Esophagus squamous epithelium (tissue), 5 donors: ENCODE measurements around the gene SLC17A2. TPM values are rescaled to one million over a fixed set of nuclear protein-coding genes. Genes with fewer than 3 reads are reported as not detected.
A peak's percentile ranks its signal among the peaks of the same experiment; 100 is the strongest.
"Not testable (repeated sequence)": the region's sequence is repeated elsewhere in the genome, so short reads cannot be mapped to it uniquely, and the experiment has no call there.

Source experiments
- DNase-seq: peaks from one replicate; lab custom pipeline; 2025; lab: John Stamatoyannopoulos, UW
- H3K27ac ChIP-seq, 4 donors: fragments of 200-600 bp; sonication (generic); one replicate each; pipeline ENCODE4 v1.5.1; 2016 to 2019; ENCODE audit warnings: mild to moderate bottlenecking in 1 of 4
- H3K27me3 ChIP-seq, 4 donors: fragments of 200-600 bp; sonication (generic); 1 replicate in 3 of 4; 2 replicates in 1 of 4; pipeline versions ENCODE4 v1.5.1 to v1.6.0; 2017 to 2021; ENCODE audit warnings: antibody characterized with exemption in 1 of 4
- H3K36me3 ChIP-seq, 3 donors: fragments of 200-600 bp; sonication (generic); one replicate each; pipeline ENCODE4 v1.5.1; 2016 to 2019
- H3K4me1 ChIP-seq, 3 donors: fragments of 200-600 bp; sonication (generic); one replicate each; pipeline ENCODE4 v1.5.1; 2017 to 2019
- H3K4me3 ChIP-seq, 4 donors: fragments of 200-600 bp; sonication (generic); 1 replicate in 3 of 4; 2 replicates in 1 of 4; pipeline ENCODE4 v1.5.1; 2016 to 2019; ENCODE audit warnings: mild to moderate bottlenecking in 2 of 4, moderate library complexity in 1 of 4
- H3K9me3 ChIP-seq, 3 donors: fragments of 200-600 bp; sonication (generic); one replicate each; pipeline ENCODE4 v1.5.1; 2016 to 2019
- POLR2A ChIP-seq, 4 donors: fragments of 450-650 bp; IDR thresholded peaks; one replicate each; pipeline ENCODE4 v1.6.1; 2017; ENCODE audit warnings: antibody characterized with exemption in 4 of 4, mild to moderate bottlenecking in 4 of 4, moderate library complexity in 3 of 4
- WGBS, 2 donors: methylation state at CpG; one replicate each; pipeline ENCODE4 v1.1.5; 2018; 5-methylcytosine and 5-hydroxymethylcytosine counted together
- intact Hi-C: fragments of 100-400 bp; cut with DNase I; formaldehyde crosslinking; loops from one replicate; pipeline ENCODE4 v1.15.0; 2022
- total RNA-seq, 4 donors: library from RNA; depleted of rRNA; stranded (reverse); fragments of >200 nt; gene quantifications; one replicate each; pipeline ENCODE4 v1.1.0, GENCODE V29; 2016
- TF ChIP-seq, protein P1 (sequence below), 6 experiments: fragments of 450-650 bp in 4 of 6; fragments of 200-600 bp in 2 of 6; sonication (generic) in 2 of 6; IDR thresholded peaks; one replicate each; pipeline ENCODE4 v1.5.1; 2016 to 2019; ENCODE audit warnings: antibody characterized with exemption in 6 of 6, mild to moderate bottlenecking in 4 of 6, moderate library complexity in 4 of 6
- donor health status: DM: yes; HTN: yes; CAD: no.

The SLC17A2 gene
- total RNA-seq, 4 donors from 2014 or later: not detected

DNA sequence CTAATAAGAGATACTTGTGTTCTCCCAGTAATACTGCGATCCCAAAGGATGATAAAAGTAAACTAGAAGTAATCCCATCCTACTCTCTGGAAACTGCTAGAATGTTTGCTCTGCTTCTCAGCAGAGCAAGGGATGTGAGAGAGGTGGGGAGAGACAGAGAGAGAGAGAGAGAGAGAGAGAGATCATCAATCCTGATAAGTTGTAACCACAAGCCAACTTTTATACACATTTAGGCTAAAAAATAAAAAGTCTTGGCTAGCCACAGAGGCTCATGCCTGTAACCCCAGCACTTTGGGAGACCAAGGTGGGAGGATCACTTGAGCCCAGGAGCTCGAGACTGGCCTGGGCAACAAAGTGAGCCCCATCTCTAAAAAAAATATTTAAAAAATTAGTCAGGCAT is 16.1 kb upstream of the SLC17A2 start:
- no peaks in the 10 kb centered on the region for H3K4me1 ChIP-seq
- H3K9me3 ChIP-seq: no peaks in the 10 kb centered on the region
- H3K36me3 ChIP-seq: no peaks in the 10 kb centered on the region
- TF ChIP-seq POLR2A (IDR thresholded peaks at IDR 0.05): no peak
- TF ChIP-seq, protein P1, sequence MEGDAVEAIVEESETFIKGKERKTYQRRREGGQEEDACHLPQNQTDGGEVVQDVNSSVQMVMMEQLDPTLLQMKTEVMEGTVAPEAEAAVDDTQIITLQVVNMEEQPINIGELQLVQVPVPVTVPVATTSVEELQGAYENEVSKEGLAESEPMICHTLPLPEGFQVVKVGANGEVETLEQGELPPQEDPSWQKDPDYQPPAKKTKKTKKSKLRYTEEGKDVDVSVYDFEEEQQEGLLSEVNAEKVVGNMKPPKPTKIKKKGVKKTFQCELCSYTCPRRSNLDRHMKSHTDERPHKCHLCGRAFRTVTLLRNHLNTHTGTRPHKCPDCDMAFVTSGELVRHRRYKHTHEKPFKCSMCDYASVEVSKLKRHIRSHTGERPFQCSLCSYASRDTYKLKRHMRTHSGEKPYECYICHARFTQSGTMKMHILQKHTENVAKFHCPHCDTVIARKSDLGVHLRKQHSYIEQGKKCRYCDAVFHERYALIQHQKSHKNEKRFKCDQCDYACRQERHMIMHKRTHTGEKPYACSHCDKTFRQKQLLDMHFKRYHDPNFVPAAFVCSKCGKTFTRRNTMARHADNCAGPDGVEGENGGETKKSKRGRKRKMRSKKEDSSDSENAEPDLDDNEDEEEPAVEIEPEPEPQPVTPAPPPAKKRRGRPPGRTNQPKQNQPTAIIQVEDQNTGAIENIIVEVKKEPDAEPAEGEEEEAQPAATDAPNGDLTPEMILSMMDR (IDR thresholded peaks at IDR 0.05): no peak
- H3K4me3 ChIP-seq: no peak overlapping the region
- DNase-seq: no peak
- WGBS, 2 donors: 79 to 83% methylated on average over 2 of the region's 2 CpGs
- intact Hi-C loops: no loop called here
- H3K27ac ChIP-seq: no peak overlapping the region
- H3K27me3 ChIP-seq: no peaks in the 10 kb centered on the region

- DNase-seq, H3K4me1 ChIP-seq, intact Hi-C loops, H3K36me3 ChIP-seq, H3K9me3 ChIP-seq, H3K27ac ChIP-seq, H3K4me3 ChIP-seq, H3K27me3 ChIP-seq: not testable (repeated sequence)
- WGBS, 2 donors: 82 to 93% methylated on average over 3 of the region's 3 CpGs
Measured at GRCh38 chr6:25945738-25946137, 15.2 kb upstream of the SLC17A2 start.

DNA sequence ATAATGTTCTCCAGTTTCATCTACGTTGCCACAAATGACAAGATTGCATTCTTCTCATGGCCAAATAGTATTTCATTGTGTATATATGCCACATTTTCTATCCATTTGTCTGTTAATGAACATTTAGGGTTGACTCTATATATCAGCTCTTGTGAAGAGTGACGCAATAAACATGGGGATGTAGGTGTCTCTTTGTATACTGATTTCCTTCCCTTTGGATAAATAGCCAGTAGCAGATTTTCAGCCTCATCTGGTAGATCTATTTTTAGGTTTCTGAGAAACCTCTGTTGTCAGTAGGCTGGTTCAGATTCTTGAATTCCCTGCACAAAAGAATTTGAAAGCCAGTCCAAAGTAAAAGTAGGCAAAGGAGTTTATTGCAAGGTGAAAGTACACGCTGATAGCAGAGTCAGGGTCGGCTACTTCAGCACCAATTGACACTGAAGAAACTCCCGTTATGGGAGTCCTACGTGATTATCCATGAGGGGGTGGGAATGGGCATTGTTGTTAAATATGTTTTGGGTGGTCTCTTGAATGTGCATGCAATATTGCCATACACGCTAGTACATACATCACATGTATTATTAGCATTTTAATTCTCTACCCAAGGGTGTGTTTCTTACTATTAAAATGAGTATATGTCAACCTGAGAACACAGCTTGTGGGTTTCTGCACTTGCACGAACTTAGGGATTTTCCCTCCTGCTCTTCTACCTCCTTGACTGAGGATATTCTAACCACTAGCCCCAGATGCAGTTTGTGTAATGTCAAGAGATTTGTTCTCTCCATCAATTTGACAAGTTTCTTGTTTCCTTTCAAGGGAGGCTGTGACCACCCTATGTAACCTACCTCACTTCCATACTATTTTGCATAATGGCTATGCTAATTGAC is 14.4 kb upstream of the SLC17A2 start:
- Histone ChIP-seq H3K27ac (no peak overlapping the region), H3K9me3 (no peaks in the 10 kb centered on the region), H3K4me3 (no peak overlapping the region), H3K27me3 (no peaks in the 10 kb centered on the region), H3K4me1 (no peaks in the 10 kb centered on the region), H3K36me3 (no peaks in the 10 kb centered on the region)
- intact Hi-C loops: no loop called here
- DNase-seq: no peak
- 56 to 69% methylated on average over 8 of the region's 8 CpGs for WGBS, 2 donors
- TF ChIP-seq POLR2A (IDR thresholded peaks at IDR 0.05): no peak
- TF ChIP-seq, protein P1 (IDR thresholded peaks at IDR 0.05): no peak

GRCh38 chr6:25943887-25944286 is 13.4 kb upstream of the SLC17A2 start:
- no peaks in the 10 kb centered on the region for H3K27me3 ChIP-seq
- no peaks in the 10 kb centered on the region for H3K36me3 ChIP-seq
- no peak overlapping the region for H3K27ac ChIP-seq
- H3K4me1 ChIP-seq: no peaks in the 10 kb centered on the region
- intact Hi-C loops: no loop called here
- no peak overlapping the region for H3K4me3 ChIP-seq
- DNase-seq: no peak
- no peaks in the 10 kb centered on the region for H3K9me3 ChIP-seq
- 63 to 91% methylated on average over 1 of the region's 1 CpG for WGBS, 2 donors
- no peak for TF ChIP-seq POLR2A (IDR thresholded peaks at IDR 0.05)
- TF ChIP-seq, protein P1 (IDR thresholded peaks at IDR 0.05): no peak

DNA sequence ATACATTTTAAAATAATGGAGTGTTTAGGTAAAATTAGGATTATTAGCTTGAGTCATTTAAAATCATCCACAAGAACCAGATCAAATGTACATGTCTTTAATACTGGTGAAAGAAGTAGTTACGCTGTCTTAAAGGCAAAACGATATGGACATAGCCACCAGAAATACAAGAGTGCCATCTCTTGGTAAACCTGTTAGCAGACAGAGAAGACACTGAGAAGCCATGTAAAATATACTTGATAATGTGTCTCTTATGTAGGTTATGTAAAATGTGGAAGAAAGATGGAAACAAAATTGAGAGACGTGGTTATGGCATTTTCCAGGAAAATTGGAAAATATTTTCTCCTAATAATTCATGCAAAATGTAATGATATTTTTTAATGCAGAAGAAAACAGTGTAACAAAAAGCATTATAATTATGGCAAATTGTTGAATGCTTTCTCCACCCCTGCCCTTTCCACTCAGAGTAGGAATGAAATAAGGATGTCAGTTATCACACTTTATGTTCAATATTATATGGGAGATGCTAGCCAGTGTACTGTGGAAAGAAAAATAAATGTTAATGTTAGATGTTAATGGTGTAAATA is 12.2 kb upstream of the SLC17A2 start:
- no peak overlapping the region for H3K27ac ChIP-seq
- H3K4me3 ChIP-seq: no peak overlapping the region
- intact Hi-C loops: no loop called here
- DNase-seq: no peak
- TF ChIP-seq POLR2A (IDR thresholded peaks at IDR 0.05): no peak
- TF ChIP-seq, protein P1 (IDR thresholded peaks at IDR 0.05): peak in 2 of 6 experiments; percentile 14 to 38
- no peaks in the 10 kb centered on the region for H3K9me3 ChIP-seq
- 33 to 34% methylated on average over 3 of the region's 3 CpGs for WGBS, 2 donors
- no peaks in the 10 kb centered on the region for H3K36me3 ChIP-seq
- no peaks in the 10 kb centered on the region for H3K4me1 ChIP-seq
- no peaks in the 10 kb centered on the region for H3K27me3 ChIP-seq
